ENCODE data around the gene CD70.

The CD70 gene

GRCh38 chr19:6539514-6539913, 51.4 kb downstream of the CD70 start:
- no peak for DNase-seq
- Histone ChIP-seq H3K4me1 (no peaks in the 10 kb centered on the region), H3K4me3 (ENCODE audit: low read depth, low read length) (no peak overlapping the region), H3K36me3 (no peaks in the 10 kb centered on the region), H3K27me3 (no peaks in the 10 kb centered on the region), H3K9me3 (no peaks in the 10 kb centered on the region)
- no peak for TF ChIP-seq CTCF (IDR thresholded peaks at IDR 0.05; ENCODE audit: low read depth, low read length)
